ENCODE measurements around the gene TXNRD1.

GRCh38 chr12:104213952-104214351 is 1.6 kb upstream of the TXNRD1 start:
- TF ChIP-seq, protein P1, sequence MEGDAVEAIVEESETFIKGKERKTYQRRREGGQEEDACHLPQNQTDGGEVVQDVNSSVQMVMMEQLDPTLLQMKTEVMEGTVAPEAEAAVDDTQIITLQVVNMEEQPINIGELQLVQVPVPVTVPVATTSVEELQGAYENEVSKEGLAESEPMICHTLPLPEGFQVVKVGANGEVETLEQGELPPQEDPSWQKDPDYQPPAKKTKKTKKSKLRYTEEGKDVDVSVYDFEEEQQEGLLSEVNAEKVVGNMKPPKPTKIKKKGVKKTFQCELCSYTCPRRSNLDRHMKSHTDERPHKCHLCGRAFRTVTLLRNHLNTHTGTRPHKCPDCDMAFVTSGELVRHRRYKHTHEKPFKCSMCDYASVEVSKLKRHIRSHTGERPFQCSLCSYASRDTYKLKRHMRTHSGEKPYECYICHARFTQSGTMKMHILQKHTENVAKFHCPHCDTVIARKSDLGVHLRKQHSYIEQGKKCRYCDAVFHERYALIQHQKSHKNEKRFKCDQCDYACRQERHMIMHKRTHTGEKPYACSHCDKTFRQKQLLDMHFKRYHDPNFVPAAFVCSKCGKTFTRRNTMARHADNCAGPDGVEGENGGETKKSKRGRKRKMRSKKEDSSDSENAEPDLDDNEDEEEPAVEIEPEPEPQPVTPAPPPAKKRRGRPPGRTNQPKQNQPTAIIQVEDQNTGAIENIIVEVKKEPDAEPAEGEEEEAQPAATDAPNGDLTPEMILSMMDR (IDR thresholded peaks at IDR 0.05): no peak
- no peak for TF ChIP-seq POLR2A (IDR thresholded peaks at IDR 0.05)
- no peak for TF ChIP-seq POLR2AphosphoS5 (IDR thresholded peaks at IDR 0.05)
- no peak for TF ChIP-seq EP300 (IDR thresholded peaks at IDR 0.05)
